Measurements from ENCODE around the gene WASF2. TPM values are rescaled to one million over a fixed set of nuclear protein-coding genes. Genes with fewer than 3 reads are reported as not detected.

WASF2 gene
- total and polyA plus RNA-seq, 2 of the 13 experiments (the other 11 are each of a cell fraction or from before 2014, with no cell fraction given) = 10.4 to 27.7 TPM

- TF ChIP-seq MXI1 (IDR thresholded peaks at IDR 0.05; ENCODE audit: borderline replicate concordance, low read depth, low read length) (peak; percentile 87), MXD3 (CRISPR knock-in tag; IDR thresholded peaks at IDR 0.05) (no peak), ZFP1 (CRISPR knock-in tag; IDR thresholded peaks at IDR 0.05) (no peak), HMGA1 (CRISPR knock-in tag; conservative IDR thresholded peaks at IDR 0.05) (no peak), ZNF704 (CRISPR knock-in tag; IDR thresholded peaks at IDR 0.05; ENCODE audit: borderline replicate concordance) (0 out of 2 replicates have a peak, but pooled peaks have one; percentile 33), RFX5 (IDR thresholded peaks at IDR 0.05; ENCODE audit: low read depth, low read length) (no peak), ZNF180 (CRISPR knock-in tag; IDR thresholded peaks at IDR 0.05; ENCODE audit: borderline replicate concordance, low read depth) (no peak), DZIP1 (CRISPR knock-in tag; IDR thresholded peaks at IDR 0.05) (no peak), ZNF839 (CRISPR knock-in tag; IDR thresholded peaks at IDR 0.05; ENCODE audit: borderline replicate concordance) (peak; percentile 73; the same call in 1 of the 2 replicates), ZNF564 (CRISPR knock-in tag; IDR thresholded peaks at IDR 0.05) (no peak), KDM5A (IDR thresholded peaks at IDR 0.05; ENCODE audit: borderline replicate concordance, low read length) (no peak), MLX (CRISPR knock-in tag; IDR thresholded peaks at IDR 0.05) (no peak), ZMAT5 (CRISPR knock-in tag; IDR thresholded peaks at IDR 0.05; ENCODE audit: borderline replicate concordance, low read depth) (no peak), RFX3 (CRISPR knock-in tag; IDR thresholded peaks at IDR 0.05) (no peak), TAF1 (CRISPR knock-in tag; IDR thresholded peaks at IDR 0.05) (peak; percentile 40; the same call in 1 of the 2 replicates), ZZZ3 (CRISPR knock-in tag; IDR thresholded peaks at IDR 0.05; ENCODE audit: borderline replicate concordance) (no peak), GLI4 (CRISPR knock-in tag; IDR thresholded peaks at IDR 0.05; ENCODE audit: borderline replicate concordance) (no peak), ZSCAN20 (CRISPR knock-in tag; IDR thresholded peaks at IDR 0.05; ENCODE audit: borderline replicate concordance) (no peak), ZNF317 (CRISPR knock-in tag; IDR thresholded peaks at IDR 0.05) (no peak), ZNF576 (CRISPR knock-in tag; IDR thresholded peaks at IDR 0.05) (no peak), AGO2 (optimal IDR thresholded peaks at IDR 0.05; ENCODE audit: low read depth, low read length) (no peak), SIX1 (CRISPR knock-in tag; IDR thresholded peaks at IDR 0.05; ENCODE audit: borderline replicate concordance) (no peak), NFIC (IDR thresholded peaks at IDR 0.05; ENCODE audit: low read length) (no peak)
Observed at GRCh38 chr1:27522432-27523336, 32.7 kb upstream of the WASF2 start (continued).
